HL-60 (cell line): Measurements from ENCODE around the gene NOTCH3.

Experiments
- GABPA ChIP-seq: IDR thresholded peaks from 2 replicates; pipeline ENCODE4 v1.6.1; 2012; ENCODE audit warnings: low read depth
- POLR2AphosphoS5 ChIP-seq: IDR thresholded peaks from 2 replicates; pipeline ENCODE4 v1.6.1; 2012; ENCODE audit warnings: low read depth
- SPI1 ChIP-seq: IDR thresholded peaks from 2 replicates; pipeline ENCODE4 v1.6.1; 2012; ENCODE audit warnings: low read depth, mild to moderate bottlenecking, borderline replicate concordance
- TF ChIP-seq, protein P1 (sequence below): IDR thresholded peaks from one replicate; pipeline ENCODE4 v1.5.1; 2011; ENCODE audit warnings: low read length, control low read depth, inconsistent platforms; ENCODE audit not compliant: insufficient read depth
- TF ChIP-seq, protein P2 (sequence below): IDR thresholded peaks from 2 replicates; pipeline ENCODE4 v1.6.1; 2012; ENCODE audit warnings: low read depth; ENCODE audit not compliant: insufficient replicate concordance

DNA sequence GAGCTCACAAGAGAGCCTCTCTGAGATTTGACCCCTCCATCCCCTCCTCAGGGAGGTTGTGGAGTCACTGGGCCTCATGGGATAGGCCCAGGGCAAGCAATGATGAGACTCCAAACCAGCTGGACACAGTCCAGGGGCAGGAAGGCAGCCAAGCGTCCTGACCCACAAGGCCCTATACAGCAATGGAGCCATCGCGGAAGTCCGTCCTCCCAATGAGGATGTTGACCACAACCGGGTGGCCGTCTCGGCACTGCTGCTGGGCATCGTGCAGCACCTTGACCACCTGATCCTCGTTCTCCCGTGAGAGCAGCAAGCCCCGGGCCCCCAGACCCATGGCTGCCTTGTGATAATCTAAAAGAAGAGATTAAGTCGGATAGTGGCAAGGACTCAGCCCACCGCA is 85.7 kb downstream of the NOTCH3 start:
- TF ChIP-seq, protein P1, sequence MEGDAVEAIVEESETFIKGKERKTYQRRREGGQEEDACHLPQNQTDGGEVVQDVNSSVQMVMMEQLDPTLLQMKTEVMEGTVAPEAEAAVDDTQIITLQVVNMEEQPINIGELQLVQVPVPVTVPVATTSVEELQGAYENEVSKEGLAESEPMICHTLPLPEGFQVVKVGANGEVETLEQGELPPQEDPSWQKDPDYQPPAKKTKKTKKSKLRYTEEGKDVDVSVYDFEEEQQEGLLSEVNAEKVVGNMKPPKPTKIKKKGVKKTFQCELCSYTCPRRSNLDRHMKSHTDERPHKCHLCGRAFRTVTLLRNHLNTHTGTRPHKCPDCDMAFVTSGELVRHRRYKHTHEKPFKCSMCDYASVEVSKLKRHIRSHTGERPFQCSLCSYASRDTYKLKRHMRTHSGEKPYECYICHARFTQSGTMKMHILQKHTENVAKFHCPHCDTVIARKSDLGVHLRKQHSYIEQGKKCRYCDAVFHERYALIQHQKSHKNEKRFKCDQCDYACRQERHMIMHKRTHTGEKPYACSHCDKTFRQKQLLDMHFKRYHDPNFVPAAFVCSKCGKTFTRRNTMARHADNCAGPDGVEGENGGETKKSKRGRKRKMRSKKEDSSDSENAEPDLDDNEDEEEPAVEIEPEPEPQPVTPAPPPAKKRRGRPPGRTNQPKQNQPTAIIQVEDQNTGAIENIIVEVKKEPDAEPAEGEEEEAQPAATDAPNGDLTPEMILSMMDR: no peak
- TF ChIP-seq POLR2AphosphoS5: no peak
- TF ChIP-seq, protein P2, sequence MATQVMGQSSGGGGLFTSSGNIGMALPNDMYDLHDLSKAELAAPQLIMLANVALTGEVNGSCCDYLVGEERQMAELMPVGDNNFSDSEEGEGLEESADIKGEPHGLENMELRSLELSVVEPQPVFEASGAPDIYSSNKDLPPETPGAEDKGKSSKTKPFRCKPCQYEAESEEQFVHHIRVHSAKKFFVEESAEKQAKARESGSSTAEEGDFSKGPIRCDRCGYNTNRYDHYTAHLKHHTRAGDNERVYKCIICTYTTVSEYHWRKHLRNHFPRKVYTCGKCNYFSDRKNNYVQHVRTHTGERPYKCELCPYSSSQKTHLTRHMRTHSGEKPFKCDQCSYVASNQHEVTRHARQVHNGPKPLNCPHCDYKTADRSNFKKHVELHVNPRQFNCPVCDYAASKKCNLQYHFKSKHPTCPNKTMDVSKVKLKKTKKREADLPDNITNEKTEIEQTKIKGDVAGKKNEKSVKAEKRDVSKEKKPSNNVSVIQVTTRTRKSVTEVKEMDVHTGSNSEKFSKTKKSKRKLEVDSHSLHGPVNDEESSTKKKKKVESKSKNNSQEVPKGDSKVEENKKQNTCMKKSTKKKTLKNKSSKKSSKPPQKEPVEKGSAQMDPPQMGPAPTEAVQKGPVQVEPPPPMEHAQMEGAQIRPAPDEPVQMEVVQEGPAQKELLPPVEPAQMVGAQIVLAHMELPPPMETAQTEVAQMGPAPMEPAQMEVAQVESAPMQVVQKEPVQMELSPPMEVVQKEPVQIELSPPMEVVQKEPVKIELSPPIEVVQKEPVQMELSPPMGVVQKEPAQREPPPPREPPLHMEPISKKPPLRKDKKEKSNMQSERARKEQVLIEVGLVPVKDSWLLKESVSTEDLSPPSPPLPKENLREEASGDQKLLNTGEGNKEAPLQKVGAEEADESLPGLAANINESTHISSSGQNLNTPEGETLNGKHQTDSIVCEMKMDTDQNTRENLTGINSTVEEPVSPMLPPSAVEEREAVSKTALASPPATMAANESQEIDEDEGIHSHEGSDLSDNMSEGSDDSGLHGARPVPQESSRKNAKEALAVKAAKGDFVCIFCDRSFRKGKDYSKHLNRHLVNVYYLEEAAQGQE: no peak
- no peak for TF ChIP-seq GABPA
- no peak for TF ChIP-seq SPI1
